ENCODE measurements around the gene IZUMO4. TPM values are rescaled to one million over a fixed set of nuclear protein-coding genes. Genes with fewer than 3 reads are reported as not detected.

Gene IZUMO4
- total RNA-seq, 1 donor from 2014 or later = 2.8 TPM

DNA sequence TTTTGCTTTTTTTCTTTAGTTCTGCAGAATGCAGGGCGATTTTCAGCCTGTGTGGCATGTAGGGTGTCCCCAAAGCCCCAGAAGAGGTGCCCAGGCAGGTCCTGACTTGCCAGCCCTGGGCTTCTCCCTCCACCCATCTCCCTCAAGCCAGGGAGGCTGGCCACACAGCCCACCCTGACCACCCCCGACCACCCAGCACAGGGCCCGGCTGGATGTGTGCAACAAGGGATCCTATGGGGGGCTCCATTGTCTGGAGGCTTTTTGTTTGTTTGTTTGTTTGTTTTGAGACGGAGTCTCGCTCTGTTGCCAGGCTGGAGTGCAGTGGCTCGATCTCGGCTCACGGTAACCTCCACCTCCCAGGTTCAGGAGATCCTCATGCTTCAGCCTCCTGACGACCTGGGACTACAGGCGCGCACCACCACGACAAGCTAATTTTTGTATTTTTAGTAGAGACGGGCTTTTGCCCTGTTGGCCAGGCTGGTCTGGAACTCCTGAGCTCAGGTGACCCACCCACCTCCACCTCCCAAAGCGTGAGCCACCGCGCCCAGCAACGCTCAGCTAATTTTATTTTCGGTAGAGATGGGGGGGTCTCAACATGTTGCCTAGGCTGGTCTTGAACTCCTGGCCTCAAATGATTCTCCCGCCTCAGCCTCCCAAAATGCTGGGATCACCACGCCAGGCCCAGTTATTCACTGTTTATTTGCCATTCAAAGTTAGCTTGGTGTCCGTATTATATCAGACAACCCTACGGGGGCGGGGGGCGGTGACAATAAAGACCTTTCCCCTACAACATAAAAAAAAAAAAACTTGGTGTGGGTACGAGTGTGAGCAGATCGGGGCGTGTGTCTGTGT lies 37.9 kb upstream of the IZUMO4 start:
- Histone ChIP-seq H3K27me3 (ENCODE audit: low read depth) (no peaks in the 10 kb centered on the region), H3K4me3 (no peak overlapping the region), H3K9me3 (replicated peaks) (no peaks in the 10 kb centered on the region), H3K27ac (replicated peaks) (peak overlapping the region; percentile 100), H3K4me1 (peaks cover 95% of the 10 kb centered on the region), H3K36me3 (no peaks in the 10 kb centered on the region)
- DNase-seq = no peak
- intact Hi-C loops (cut with micrococcal nuclease) = no loop called here
- TF ChIP-seq, protein P1, sequence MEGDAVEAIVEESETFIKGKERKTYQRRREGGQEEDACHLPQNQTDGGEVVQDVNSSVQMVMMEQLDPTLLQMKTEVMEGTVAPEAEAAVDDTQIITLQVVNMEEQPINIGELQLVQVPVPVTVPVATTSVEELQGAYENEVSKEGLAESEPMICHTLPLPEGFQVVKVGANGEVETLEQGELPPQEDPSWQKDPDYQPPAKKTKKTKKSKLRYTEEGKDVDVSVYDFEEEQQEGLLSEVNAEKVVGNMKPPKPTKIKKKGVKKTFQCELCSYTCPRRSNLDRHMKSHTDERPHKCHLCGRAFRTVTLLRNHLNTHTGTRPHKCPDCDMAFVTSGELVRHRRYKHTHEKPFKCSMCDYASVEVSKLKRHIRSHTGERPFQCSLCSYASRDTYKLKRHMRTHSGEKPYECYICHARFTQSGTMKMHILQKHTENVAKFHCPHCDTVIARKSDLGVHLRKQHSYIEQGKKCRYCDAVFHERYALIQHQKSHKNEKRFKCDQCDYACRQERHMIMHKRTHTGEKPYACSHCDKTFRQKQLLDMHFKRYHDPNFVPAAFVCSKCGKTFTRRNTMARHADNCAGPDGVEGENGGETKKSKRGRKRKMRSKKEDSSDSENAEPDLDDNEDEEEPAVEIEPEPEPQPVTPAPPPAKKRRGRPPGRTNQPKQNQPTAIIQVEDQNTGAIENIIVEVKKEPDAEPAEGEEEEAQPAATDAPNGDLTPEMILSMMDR (IDR thresholded peaks at IDR 0.05; ENCODE audit: borderline replicate concordance) = no peak

DNA sequence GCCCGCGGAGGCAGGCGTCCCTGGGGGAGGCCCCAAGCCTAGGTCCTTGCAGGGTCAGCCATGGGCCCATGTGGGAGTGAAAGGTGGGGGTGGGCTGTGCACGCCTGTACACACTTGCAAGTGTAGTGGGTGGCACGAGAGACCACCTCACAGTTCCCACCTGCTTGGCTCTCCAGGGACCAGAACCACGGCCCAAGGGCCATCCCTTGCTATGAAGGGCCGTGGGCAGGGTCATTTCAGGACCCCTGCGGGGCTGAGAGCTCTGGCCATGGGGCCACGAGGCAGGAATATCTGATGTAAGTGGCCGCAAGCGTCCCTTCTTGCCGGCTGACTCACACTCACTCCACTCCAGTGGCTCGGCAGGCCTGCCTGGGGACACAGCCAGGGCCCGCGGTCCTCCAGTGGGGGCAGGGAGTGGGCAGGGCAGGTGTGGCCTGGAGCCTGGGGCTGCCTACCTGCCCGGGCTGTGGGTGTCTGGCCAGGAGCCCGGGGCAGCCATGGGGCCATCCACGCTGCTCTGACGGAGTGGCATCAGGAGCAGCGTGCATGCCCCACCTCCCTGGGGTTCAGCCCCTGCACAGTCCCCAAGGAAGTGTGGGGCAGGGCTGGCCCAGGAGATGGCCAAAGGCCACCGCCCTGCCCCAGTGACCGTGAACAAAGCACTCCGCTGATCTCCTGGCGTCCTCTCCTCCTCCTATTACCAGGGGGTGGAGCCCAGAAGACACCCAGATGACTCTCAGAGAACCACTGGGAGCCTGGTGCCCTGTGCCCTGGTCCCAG lies 37.1 kb upstream of the IZUMO4 start:
- Histone ChIP-seq H3K36me3 (no peaks in the 10 kb centered on the region), H3K27me3 (ENCODE audit: low read depth) (no peaks in the 10 kb centered on the region), H3K9me3 (replicated peaks) (no peaks in the 10 kb centered on the region), H3K4me1 (peaks cover 95% of the 10 kb centered on the region), H3K4me3 (peak overlapping the region; percentile 75), H3K27ac (replicated peaks) (peak overlapping the region; percentile 100)
- no peak for DNase-seq
- TF ChIP-seq, protein P1 (IDR thresholded peaks at IDR 0.05; ENCODE audit: borderline replicate concordance) = no peak
- intact Hi-C loops (cut with micrococcal nuclease) = no loop called here

DNA sequence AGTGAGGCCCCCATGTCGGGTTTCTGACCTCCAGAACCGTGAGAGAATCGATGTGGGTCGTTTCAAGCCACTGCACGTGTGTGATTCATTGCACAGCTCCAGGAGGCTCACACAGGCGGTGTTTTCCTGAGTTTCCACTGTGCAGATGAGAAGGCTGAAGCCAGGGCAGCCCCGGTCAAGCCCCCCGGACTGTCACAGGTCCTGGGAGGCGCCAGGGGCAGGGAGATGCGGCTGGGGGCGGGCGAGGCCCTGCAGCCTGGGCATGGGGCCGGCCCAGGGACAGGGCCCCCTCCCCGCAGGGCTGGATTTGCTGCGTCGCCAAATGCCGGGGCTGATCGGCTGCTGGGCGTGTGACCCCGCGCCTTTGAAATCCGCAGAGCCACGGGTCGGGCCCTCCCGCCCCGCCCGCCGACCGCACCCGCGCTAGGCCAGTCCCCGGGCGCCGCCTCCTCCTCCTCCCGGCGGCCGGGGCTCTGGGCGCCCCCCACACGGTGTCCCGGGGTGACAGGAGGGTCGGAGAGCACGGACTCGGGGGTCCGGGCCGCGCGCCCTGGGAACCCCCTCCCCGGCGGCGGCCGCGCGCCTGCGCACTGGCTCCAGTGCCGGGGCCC lies 35.7 kb upstream of the IZUMO4 start:
- no peaks in the 10 kb centered on the region for H3K27me3 ChIP-seq (ENCODE audit: low read depth)
- peak; percentile 81 for DNase-seq
- H3K27ac ChIP-seq (replicated peaks) = peak overlapping the region; percentile 100
- no peaks in the 10 kb centered on the region for H3K9me3 ChIP-seq (replicated peaks)
- H3K4me1 ChIP-seq = peaks cover 83% of the 10 kb centered on the region
- peak overlapping the region; percentile 75 for H3K4me3 ChIP-seq
- intact Hi-C loops (cut with micrococcal nuclease) = no loop called here
- H3K36me3 ChIP-seq = no peaks in the 10 kb centered on the region
- TF ChIP-seq, protein P1 (IDR thresholded peaks at IDR 0.05; ENCODE audit: borderline replicate concordance) = no peak

DNA sequence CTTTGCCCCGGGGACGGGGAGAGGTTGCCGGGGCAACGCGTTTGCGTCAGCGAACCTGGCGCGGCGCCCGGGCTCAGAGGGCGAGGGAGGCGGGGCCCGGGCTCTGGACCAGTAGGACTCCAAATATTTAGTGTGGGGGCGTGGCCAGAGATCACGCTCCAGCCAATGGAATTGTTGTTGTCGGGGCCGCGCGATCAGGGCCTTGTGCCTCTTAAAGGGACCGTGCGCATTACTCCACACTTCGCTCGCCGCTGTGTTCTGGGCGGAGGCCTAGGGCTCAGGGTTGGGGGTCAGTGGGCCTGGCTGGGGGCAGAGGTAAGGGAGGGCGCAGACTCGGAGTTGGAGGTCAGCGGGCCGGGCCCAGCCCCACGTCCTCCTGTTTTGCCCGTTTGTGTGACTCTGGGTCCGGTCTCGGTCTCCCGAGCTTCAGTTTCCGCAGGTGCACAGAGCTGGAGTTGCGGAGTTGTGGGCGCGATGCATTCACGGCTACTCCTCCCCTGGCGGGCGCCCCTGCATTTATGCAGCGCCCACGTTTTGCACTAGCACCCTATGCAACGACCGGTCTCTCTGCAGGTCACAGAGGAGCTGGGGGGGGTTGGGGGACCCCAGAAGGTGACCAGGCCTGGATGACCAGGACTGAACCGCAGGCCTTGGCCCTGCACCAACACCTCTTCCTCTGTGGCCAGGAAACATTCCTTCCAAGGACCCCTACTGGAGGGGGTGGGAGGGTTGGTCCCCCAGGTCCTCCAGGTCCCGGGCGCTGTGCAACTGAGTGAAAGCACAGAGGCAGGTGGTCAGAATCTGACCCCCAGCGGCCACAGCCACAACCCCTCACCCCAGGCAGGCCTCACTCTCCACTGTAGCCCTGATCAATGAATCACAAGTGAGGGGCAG lies 35.0 kb upstream of the IZUMO4 start:
- peak overlapping the region; percentile 100 for H3K27ac ChIP-seq (replicated peaks)
- H3K4me3 ChIP-seq = peak overlapping the region; percentile 75
- intact Hi-C loops (cut with micrococcal nuclease) = no loop called here
- peak; percentile 99 for DNase-seq
- H3K36me3 ChIP-seq = no peaks in the 10 kb centered on the region
- TF ChIP-seq, protein P1 (IDR thresholded peaks at IDR 0.05; ENCODE audit: borderline replicate concordance) = no peak
- H3K4me1 ChIP-seq = peaks cover 77% of the 10 kb centered on the region
- no peaks in the 10 kb centered on the region for H3K9me3 ChIP-seq (replicated peaks)
- H3K27me3 ChIP-seq (ENCODE audit: low read depth) = no peaks in the 10 kb centered on the region

DNA sequence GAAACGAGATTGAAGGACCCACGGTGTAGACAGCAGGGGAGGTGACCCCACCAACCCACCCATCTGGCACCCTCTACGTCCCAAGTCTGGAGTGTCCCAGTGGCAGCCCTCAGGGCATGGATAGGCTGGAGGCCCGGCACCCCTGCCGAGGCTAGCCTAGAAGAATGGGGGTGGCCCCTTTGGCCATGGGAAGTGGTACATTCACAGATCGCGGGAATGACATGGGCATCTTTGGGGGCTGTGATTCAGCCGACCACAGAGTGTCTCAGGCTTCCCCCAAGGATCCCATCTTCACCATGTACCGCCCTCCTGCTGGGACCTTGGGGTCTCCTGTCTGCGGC lies 34.4 kb upstream of the IZUMO4 start:
- TF ChIP-seq, protein P1 (IDR thresholded peaks at IDR 0.05; ENCODE audit: borderline replicate concordance) = no peak
- intact Hi-C loops (cut with micrococcal nuclease) = no loop called here
- H3K4me3 ChIP-seq = peak overlapping the region; percentile 75
- H3K36me3 ChIP-seq = no peaks in the 10 kb centered on the region
- DNase-seq = no peak
- no peaks in the 10 kb centered on the region for H3K27me3 ChIP-seq (ENCODE audit: low read depth)
- peak overlapping the region; percentile 100 for H3K27ac ChIP-seq (replicated peaks)
- peaks cover 71% of the 10 kb centered on the region for H3K4me1 ChIP-seq
- H3K9me3 ChIP-seq (replicated peaks) = no peaks in the 10 kb centered on the region

Data from left ventricle myocardium inferior (tissue), 1 donor.